BE2C (cell line): ENCODE results near the gene CCDC112.

ENCODE experiments used
- DNase-seq: peaks from one replicate; pipeline ENCODE4 v3.0.0-alpha.2; 2020
- H3K27me3 ChIP-seq: fragments of 250-450 bp; sonication (Bioruptor Pico); 2 replicates; pipeline ENCODE4 v1.5.1; 2020; ENCODE audit warnings: mild to moderate bottlenecking
- H3K36me3 ChIP-seq: fragments of 250-450 bp; sonication (Bioruptor Pico); 2 replicates; pipeline ENCODE4 v1.5.1; 2020; ENCODE audit warnings: mild to moderate bottlenecking
- H3K4me1 ChIP-seq: fragments of 250-450 bp; sonication (Bioruptor Pico); 2 replicates; pipeline ENCODE4 v1.5.1; 2020
- H3K4me3 ChIP-seq: 2 replicates; pipeline ENCODE4 v1.5.1; 2011; ENCODE audit warnings: low read depth, low read length
- H3K9me3 ChIP-seq: fragments of 250-450 bp; sonication (Bioruptor Pico); 2 replicates; pipeline ENCODE4 v1.5.1; 2020
- TF ChIP-seq, protein P1 (sequence below): IDR thresholded peaks from 2 replicates; pipeline ENCODE4 v1.5.1; 2012; ENCODE audit warnings: mild to moderate bottlenecking, low read depth, low read length

CCDC112 gene

DNA sequence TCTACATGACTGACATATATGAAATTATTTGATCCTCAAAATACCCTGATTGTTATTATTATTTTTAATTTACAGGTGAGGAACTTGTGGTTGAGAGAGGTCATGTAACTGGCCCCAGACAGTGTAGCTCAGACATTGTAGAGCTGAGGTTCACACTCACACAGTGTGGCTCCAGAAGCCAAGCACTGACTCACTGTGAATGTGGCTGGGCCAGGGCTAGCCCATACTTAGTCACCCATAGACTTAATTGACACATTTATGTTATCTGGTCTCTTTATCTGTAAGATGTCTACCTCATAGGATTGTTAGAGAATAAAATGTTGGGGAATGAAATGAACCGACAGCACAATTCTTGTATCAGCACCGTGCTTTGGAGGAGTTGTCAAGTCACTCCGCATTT, 24.9 kb upstream of the CCDC112 start:
- 0 out of 2 replicates have a peak, but pooled peaks cover 2% of the 10 kb centered on the region for H3K27me3 ChIP-seq
- H3K36me3 ChIP-seq = no peaks in the 10 kb centered on the region
- TF ChIP-seq, protein P1, sequence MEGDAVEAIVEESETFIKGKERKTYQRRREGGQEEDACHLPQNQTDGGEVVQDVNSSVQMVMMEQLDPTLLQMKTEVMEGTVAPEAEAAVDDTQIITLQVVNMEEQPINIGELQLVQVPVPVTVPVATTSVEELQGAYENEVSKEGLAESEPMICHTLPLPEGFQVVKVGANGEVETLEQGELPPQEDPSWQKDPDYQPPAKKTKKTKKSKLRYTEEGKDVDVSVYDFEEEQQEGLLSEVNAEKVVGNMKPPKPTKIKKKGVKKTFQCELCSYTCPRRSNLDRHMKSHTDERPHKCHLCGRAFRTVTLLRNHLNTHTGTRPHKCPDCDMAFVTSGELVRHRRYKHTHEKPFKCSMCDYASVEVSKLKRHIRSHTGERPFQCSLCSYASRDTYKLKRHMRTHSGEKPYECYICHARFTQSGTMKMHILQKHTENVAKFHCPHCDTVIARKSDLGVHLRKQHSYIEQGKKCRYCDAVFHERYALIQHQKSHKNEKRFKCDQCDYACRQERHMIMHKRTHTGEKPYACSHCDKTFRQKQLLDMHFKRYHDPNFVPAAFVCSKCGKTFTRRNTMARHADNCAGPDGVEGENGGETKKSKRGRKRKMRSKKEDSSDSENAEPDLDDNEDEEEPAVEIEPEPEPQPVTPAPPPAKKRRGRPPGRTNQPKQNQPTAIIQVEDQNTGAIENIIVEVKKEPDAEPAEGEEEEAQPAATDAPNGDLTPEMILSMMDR = no peak
- no peaks in the 10 kb centered on the region for H3K4me1 ChIP-seq
- no peaks in the 10 kb centered on the region for H3K9me3 ChIP-seq
- H3K4me3 ChIP-seq = no peak overlapping the region
- no peak for DNase-seq

DNA sequence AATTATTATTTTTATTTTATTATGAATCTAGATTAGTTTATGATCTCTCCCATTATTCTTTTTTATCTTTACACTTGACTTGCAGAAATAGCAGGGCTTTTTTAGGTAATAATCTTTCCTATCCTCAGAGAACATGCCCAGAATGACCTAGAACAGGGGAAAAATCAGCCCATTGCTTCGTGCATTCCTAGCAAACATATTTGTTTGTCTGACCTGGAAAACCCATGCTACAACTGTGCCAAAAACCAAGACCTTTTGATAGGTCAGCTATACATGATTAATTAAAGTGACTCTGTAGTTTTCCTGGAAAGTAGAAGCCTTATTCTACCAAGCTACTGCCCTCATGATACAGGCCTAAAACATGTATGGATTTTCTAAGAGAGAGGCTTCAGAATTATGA, 24.1 kb upstream of the CCDC112 start:
- Histone ChIP-seq H3K4me1 (no peaks in the 10 kb centered on the region), H3K4me3 (no peak overlapping the region), H3K36me3 (no peaks in the 10 kb centered on the region), H3K9me3 (no peaks in the 10 kb centered on the region), H3K27me3 (peaks cover under 1% of the 10 kb centered on the region)
- TF ChIP-seq, protein P1 = no peak
- no peak for DNase-seq

DNA sequence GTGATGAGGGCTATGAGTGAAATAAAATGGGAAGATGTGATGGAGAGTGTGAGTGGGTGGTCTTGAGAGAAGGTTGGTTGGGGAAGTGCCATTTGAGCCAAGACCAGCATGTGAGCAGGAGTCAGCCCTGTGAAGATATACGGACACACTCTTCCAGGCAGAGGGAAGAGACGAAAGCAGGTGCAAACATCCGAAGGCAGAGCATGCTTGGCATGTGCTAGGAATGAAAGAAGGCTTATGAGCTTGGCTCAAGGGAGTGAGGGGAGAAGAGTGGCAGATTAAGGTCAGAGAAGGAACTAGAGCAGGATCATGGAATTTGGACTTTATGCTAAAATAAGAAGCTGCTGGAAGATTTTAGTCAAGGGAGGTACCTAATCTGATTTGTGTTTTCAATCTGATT, 23.6 kb upstream of the CCDC112 start:
- H3K4me3 ChIP-seq = no peak overlapping the region
- TF ChIP-seq, protein P1 = no peak
- H3K9me3 ChIP-seq = no peaks in the 10 kb centered on the region
- H3K36me3 ChIP-seq = no peaks in the 10 kb centered on the region
- H3K27me3 ChIP-seq = peaks cover 4% of the 10 kb centered on the region
- H3K4me1 ChIP-seq = no peaks in the 10 kb centered on the region
- DNase-seq = no peak

DNA sequence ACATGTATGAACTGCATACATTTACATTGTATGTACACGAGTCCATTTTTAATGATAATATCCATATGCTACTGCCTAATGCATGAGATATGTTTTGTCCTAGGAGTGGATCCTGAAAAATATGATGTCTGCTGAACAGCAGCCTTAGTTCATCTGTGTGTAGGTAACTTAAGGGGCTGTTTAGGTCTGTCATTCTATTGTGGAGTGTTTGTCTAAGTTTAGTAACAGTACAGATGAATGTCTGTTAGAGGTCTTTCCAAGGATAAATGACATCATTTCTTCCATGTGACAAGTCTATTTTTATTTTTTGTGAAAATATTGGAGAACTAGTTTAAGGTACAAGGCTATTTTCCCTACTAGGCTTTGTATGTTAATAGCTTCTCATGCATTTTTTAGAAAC, 22.6 kb upstream of the CCDC112 start:
- H3K27me3 ChIP-seq = peaks cover 4% of the 10 kb centered on the region
- no peak for DNase-seq
- H3K4me3 ChIP-seq = no peak overlapping the region
- TF ChIP-seq, protein P1 = no peak
- no peaks in the 10 kb centered on the region for H3K4me1 ChIP-seq
- H3K36me3 ChIP-seq = no peaks in the 10 kb centered on the region
- H3K9me3 ChIP-seq = no peaks in the 10 kb centered on the region

DNA sequence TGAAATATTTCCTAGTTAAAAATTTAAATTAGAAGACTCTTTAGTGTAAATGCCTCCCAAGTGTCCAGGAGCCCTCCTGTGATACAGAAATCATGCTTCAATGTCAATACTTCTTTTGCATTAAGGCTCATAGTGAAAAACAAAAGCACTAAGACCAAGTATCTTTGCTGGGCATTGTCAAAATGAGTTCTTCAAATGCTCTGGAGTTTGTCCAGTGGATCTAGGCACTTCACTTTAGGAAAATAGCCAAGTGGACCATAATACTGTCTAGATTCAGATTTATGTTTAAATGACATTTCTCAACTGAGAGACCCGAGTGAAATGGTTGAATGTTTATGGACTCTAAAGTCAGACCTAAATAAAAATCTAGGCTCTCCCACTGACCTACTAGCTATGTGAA, 21.3 kb upstream of the CCDC112 start:
- no peak for DNase-seq
- no peaks in the 10 kb centered on the region for H3K4me1 ChIP-seq
- H3K27me3 ChIP-seq = peaks cover 4% of the 10 kb centered on the region
- no peak overlapping the region for H3K4me3 ChIP-seq
- TF ChIP-seq, protein P1 = no peak
- H3K36me3 ChIP-seq = no peaks in the 10 kb centered on the region
- H3K9me3 ChIP-seq = no peaks in the 10 kb centered on the region

DNA sequence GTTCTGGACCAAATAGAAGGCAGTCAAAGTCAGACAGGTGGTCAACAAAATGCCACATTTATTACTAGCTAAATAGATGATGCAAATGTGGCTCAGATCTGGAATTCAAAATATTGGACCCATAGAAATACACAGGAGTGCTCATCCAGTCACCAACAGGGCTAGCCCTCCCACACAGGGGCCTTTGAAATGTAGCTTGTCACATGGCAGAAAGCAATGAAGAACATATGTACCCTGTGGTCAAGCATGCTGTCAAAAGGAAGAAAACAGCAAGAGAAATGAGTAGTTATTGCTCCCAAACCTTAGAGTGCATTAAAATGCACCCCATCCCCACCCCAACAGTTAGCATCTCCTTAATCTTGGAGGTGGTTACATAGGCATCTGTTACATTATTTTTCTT, 20.9 kb upstream of the CCDC112 start:
- TF ChIP-seq, protein P1 = no peak
- Histone ChIP-seq H3K4me3 (no peak overlapping the region), H3K36me3 (no peaks in the 10 kb centered on the region), H3K27me3 (peaks cover 7% of the 10 kb centered on the region), H3K9me3 (no peaks in the 10 kb centered on the region), H3K4me1 (no peaks in the 10 kb centered on the region)
- DNase-seq = no peak
